H1 (cell line): Measurements from ENCODE around the gene TBCB. TPM values are rescaled to one million over a fixed set of nuclear protein-coding genes. Genes with fewer than 3 reads are reported as not detected.

Source experiments
- CTCF ChIA-PET: fragments of 300-600 bp; sonication (Branson Sonifier 250); formaldehyde crosslinking; loops from one replicate; lab custom pipeline; 2021; ENCODE audit not compliant: partially characterized antibody; lab: Charles Lee
- POLR2A ChIA-PET: fragments of 300-600 bp; sonication (Branson Sonifier 250); formaldehyde crosslinking; loops from one replicate; lab custom pipeline; 2021; ENCODE audit warnings: inconsistent platforms; ENCODE audit not compliant: partially characterized antibody; lab: Charles Lee
- DNase-seq, 2 experiments: peaks; one replicate each; pipeline versions ENCODE4 v3.0.0 to v3.0.0-alpha.2; 2010 to 2022; ENCODE audit warnings: low spot score in 2 of 2, low read depth in 1 of 2, mixed read lengths in 1 of 2
- FAIRE-seq: peaks from 2 replicates; lab custom pipeline; 2011; peaks lifted over from hg19 to GRCh38; lab: Jason Lieb, UNC
- H2AFZ ChIP-seq: 2 replicates; pipeline ENCODE4 v1.8.1; 2012; ENCODE audit warnings: low read length, inconsistent platforms
- H2AK5ac ChIP-seq: 2 replicates; pipeline ENCODE4 v1.6.1; 2013; ENCODE audit warnings: low read depth, low read length
- H2BK120ac ChIP-seq: replicated peaks from 2 replicates; pipeline ENCODE3; 2013; ENCODE audit warnings: low read depth, low read length, inconsistent platforms
- H2BK12ac ChIP-seq: 2 replicates; pipeline ENCODE4 v1.6.1; 2013; ENCODE audit warnings: low read depth, low read length
- H2BK15ac ChIP-seq: 2 replicates; pipeline ENCODE4 v1.6.1; 2013; ENCODE audit warnings: low read length
- H2BK20ac ChIP-seq: 2 replicates; pipeline ENCODE4 v1.6.1; 2013; ENCODE audit warnings: low read length
- H2BK5ac ChIP-seq: 2 replicates; pipeline ENCODE4 v1.6.1; 2013; ENCODE audit warnings: low read depth, low read length
- H3K14ac ChIP-seq: 2 replicates; pipeline ENCODE4 v1.6.1; 2013; ENCODE audit warnings: inconsistent platforms; ENCODE audit not compliant: insufficient read length
- H3K18ac ChIP-seq: 2 replicates; pipeline ENCODE4 v1.6.1; 2013; ENCODE audit warnings: low read length; ENCODE audit errors: extremely low read depth
- H3K23ac ChIP-seq: 2 replicates; pipeline ENCODE4 v1.6.1; 2013; ENCODE audit warnings: inconsistent platforms; ENCODE audit not compliant: insufficient read length
- H3K23me2 ChIP-seq: 2 replicates; pipeline ENCODE4 v1.6.1; 2013; ENCODE audit warnings: low read depth, low read length
- H3K27ac ChIP-seq: 2 replicates; pipeline ENCODE4 v1.6.1; 2011; ENCODE audit warnings: low read depth, low read length, inconsistent platforms
- H3K27me3 ChIP-seq, 4 experiments: replicated peaks in 1 of 4; 1 replicate in 1 of 4; 2 replicates in 3 of 4; pipeline versions ENCODE4 v1.6.1 to v1.8.1; 2011 to 2013; ENCODE audit warnings: low read length in 3 of 4, mild to moderate bottlenecking in 3 of 4, inconsistent platforms in 2 of 4, mixed read lengths in 2 of 4, moderate library complexity in 1 of 4; ENCODE audit not compliant: control insufficient read depth in 3 of 4, insufficient read depth in 3 of 4; ENCODE audit errors: extremely low read depth in 1 of 4
- H3K36me3 ChIP-seq, 4 experiments: 2 replicates each; pipeline versions ENCODE4 v1.6.1 to v1.8.1; 2011 to 2013; ENCODE audit warnings: mild to moderate bottlenecking in 4 of 4, low read length in 3 of 4, moderate library complexity in 2 of 4, control low read depth in 1 of 4, inconsistent platforms in 1 of 4; ENCODE audit not compliant: insufficient read depth in 4 of 4, control insufficient read depth in 2 of 4
- H3K4ac ChIP-seq: replicated peaks from 2 replicates; pipeline ENCODE3; 2013; ENCODE audit warnings: low read length, low read depth, mixed read lengths, inconsistent platforms; ENCODE audit not compliant: insufficient read length
- H3K4me1 ChIP-seq, 4 experiments: replicated peaks in 1 of 4; 1 replicate in 1 of 4; 2 replicates in 3 of 4; pipeline versions ENCODE4 v1.6.1 to v1.8.1; 2011 to 2013; ENCODE audit warnings: low read length in 3 of 4, inconsistent platforms in 2 of 4, mixed read lengths in 1 of 4; ENCODE audit not compliant: insufficient read depth in 4 of 4, control insufficient read depth in 3 of 4
- H3K4me2 ChIP-seq, 2 experiments: 2 replicates each; pipeline versions ENCODE4 v1.6.1 to v1.8.1; 2011 to 2013; ENCODE audit warnings: low read depth in 2 of 2, low read length in 2 of 2, control low read depth in 1 of 2, inconsistent platforms in 1 of 2, mild to moderate bottlenecking in 1 of 2; ENCODE audit not compliant: insufficient read depth in 1 of 2
- H3K4me3 ChIP-seq, 4 experiments: fragments of 200-600, 300-600 bp in 1 of 4; sonication (generic), shearing (Covaris generic), sonication (Bioruptor Twin) in 1 of 4; 2 replicates each; pipeline versions ENCODE4 v1.5.1 to v1.8.1; 2011 to 2016; ENCODE audit warnings: low read length in 4 of 4, low read depth in 3 of 4, control low read depth in 2 of 4, inconsistent platforms in 2 of 4, mild to moderate bottlenecking in 2 of 4, mixed read lengths in 1 of 4, moderate library complexity in 1 of 4; ENCODE audit not compliant: insufficient read depth in 2 of 4; ENCODE audit errors: extremely low read depth in 1 of 4
- H3K56ac ChIP-seq: replicated peaks from 2 replicates; pipeline ENCODE3; 2013; ENCODE audit warnings: low read depth, mild to moderate bottlenecking, mixed read lengths, low read length, inconsistent platforms; ENCODE audit not compliant: insufficient read length
- H3K79me1 ChIP-seq: 2 replicates; pipeline ENCODE4 v1.6.1; 2013; ENCODE audit warnings: low read depth, low read length, control low read depth
- H3K79me2 ChIP-seq, 2 experiments: 2 replicates each; pipeline versions ENCODE4 v1.6.1 to v1.8.1; 2012 to 2013; ENCODE audit warnings: low read length in 2 of 2, mild to moderate bottlenecking in 2 of 2, inconsistent platforms in 1 of 2; ENCODE audit not compliant: insufficient read depth in 2 of 2, control insufficient read depth in 1 of 2
- H3K9ac ChIP-seq, 4 experiments: replicated peaks in 1 of 4; 1 replicate in 1 of 4; 2 replicates in 3 of 4; pipeline versions ENCODE4 v1.6.1 to v1.8.1; 2011 to 2013; ENCODE audit warnings: low read depth in 3 of 4, low read length in 3 of 4, control low read depth in 2 of 4, mild to moderate bottlenecking in 2 of 4, moderate library complexity in 2 of 4, inconsistent platforms in 1 of 4; ENCODE audit errors: extremely low read depth in 1 of 4
- H3K9me3 ChIP-seq, 2 experiments: 2 replicates each; pipeline versions ENCODE4 v1.6.1 to v1.8.1; 2012 to 2013; ENCODE audit warnings: mild to moderate bottlenecking in 2 of 2, moderate library complexity in 2 of 2, control low read depth in 1 of 2, inconsistent platforms in 1 of 2, low read depth in 1 of 2, low read length in 1 of 2, mixed read lengths in 1 of 2; ENCODE audit not compliant: insufficient read depth in 2 of 2
- H4K20me1 ChIP-seq, 2 experiments: replicated peaks in 1 of 2; 2 replicates each; pipeline versions ENCODE3 to v1.8.1; 2011 to 2013; ENCODE audit warnings: inconsistent platforms in 2 of 2, low read length in 2 of 2, mild to moderate bottlenecking in 1 of 2; ENCODE audit not compliant: insufficient read depth in 2 of 2, control insufficient read depth in 1 of 2
- H4K5ac ChIP-seq: 2 replicates; pipeline ENCODE4 v1.6.1; 2013; ENCODE audit warnings: low read length, low read depth, mixed read lengths, inconsistent platforms; ENCODE audit not compliant: insufficient read length
- H4K8ac ChIP-seq: 2 replicates; pipeline ENCODE4 v1.8.0; 2013; ENCODE audit warnings: mild to moderate bottlenecking, moderate library complexity, low read length, inconsistent platforms; ENCODE audit not compliant: insufficient read depth; ENCODE audit errors: extremely low read depth
- H4K91ac ChIP-seq: replicated peaks from 2 replicates; pipeline ENCODE3; 2013; ENCODE audit warnings: low read length, mixed read lengths, inconsistent platforms; ENCODE audit not compliant: insufficient read length
- CHD1 ChIP-seq: IDR thresholded peaks from 2 replicates; pipeline ENCODE4 v1.6.1; 2012; ENCODE audit warnings: low read depth, low read length, improper control_type of control experiment
- CTBP2 ChIP-seq: IDR thresholded peaks from 2 replicates; pipeline ENCODE4 v1.7.0; 2011; ENCODE audit warnings: borderline replicate concordance, mild to moderate bottlenecking, moderate library complexity, mixed read lengths, low read length; ENCODE audit not compliant: insufficient read depth, insufficient read length
- EP300 ChIP-seq, 2 experiments: IDR thresholded peaks; 1 replicate in 1 of 2; 2 replicates in 1 of 2; pipeline ENCODE4 v1.6.1; 2011 to 2012; ENCODE audit warnings: low read depth in 2 of 2, low read length in 2 of 2, mild to moderate bottlenecking in 2 of 2, borderline replicate concordance in 1 of 2, inconsistent platforms in 1 of 2, moderate library complexity in 1 of 2
- MAFK ChIP-seq: IDR thresholded peaks from 2 replicates; pipeline ENCODE4 v1.6.1; 2012; ENCODE audit warnings: low read depth, mild to moderate bottlenecking, improper control_type of control experiment, low read length
- POLR2AphosphoS5 ChIP-seq: IDR thresholded peaks from 2 replicates; pipeline ENCODE4 v1.6.1; 2011; ENCODE audit warnings: low read depth, low read length
- POU5F1 ChIP-seq: IDR thresholded peaks from 2 replicates; pipeline ENCODE4 v1.6.1; 2011; ENCODE audit warnings: low read depth, mild to moderate bottlenecking, low read length, moderate library complexity
- RBBP5 ChIP-seq: IDR thresholded peaks from 2 replicates; pipeline ENCODE4 v1.7.1; 2012; ENCODE audit warnings: low read depth, mild to moderate bottlenecking, inconsistent platforms, low read length, moderate library complexity, borderline replicate concordance
- RXRA ChIP-seq: IDR thresholded peaks from 2 replicates; pipeline ENCODE4 v1.6.1; 2011; ENCODE audit warnings: low read depth, mild to moderate bottlenecking, low read length, moderate library complexity; ENCODE audit not compliant: insufficient read depth
- SIRT6 ChIP-seq: IDR thresholded peaks from one replicate; pipeline ENCODE4 v1.7.1; 2012; ENCODE audit warnings: low read length, inconsistent platforms
- SIX5 ChIP-seq: IDR thresholded peaks from 2 replicates; pipeline ENCODE4 v1.6.1; 2011; ENCODE audit warnings: mild to moderate bottlenecking, low read depth, low read length
- SP1 ChIP-seq: IDR thresholded peaks from 2 replicates; pipeline ENCODE4 v1.6.1; 2011; ENCODE audit warnings: low read depth, low read length
- WGBS, 2 experiments: shearing (Covaris generic) in 1 of 2; methylation state at CpG; one replicate each; pipeline versions ENCODE4 v1.1.6 to v1.1.7; 2013 to 2015; ENCODE audit warnings: low lambda C conversion rate in 2 of 2, mixed read lengths in 2 of 2, inconsistent platforms in 1 of 2, low coverage in 1 of 2, missing lambda C conversion rate in 1 of 2; ENCODE audit not compliant: insufficient replicate concordance in 2 of 2, insufficient coverage in 1 of 2, insufficient read length in 1 of 2; ENCODE audit errors: extremely low coverage in 1 of 2, missing lambda C conversion rate in 1 of 2; 5-methylcytosine and 5-hydroxymethylcytosine counted together
- polyA plus RNA-seq, 7 experiments: library from polyadenylated mRNA; depleted of rRNA in 3 of 7; stranded (reverse) in 5 of 7; unstranded in 2 of 7; fragments of >200 nt in 5 of 7; fragments of 200-250 nt in 2 of 7; gene quantifications; 1 replicate in 5 of 7; 2 replicates in 1 of 7; 4 replicates in 1 of 7; pipeline versions ENCODE4 v1.2.1 to v1.2.3, GENCODE V29; 2011 to 2013; ENCODE audit warnings: missing spikeins in 2 of 7, mixed read lengths in 2 of 7
- total RNA-seq: library from RNA; stranded (reverse); fragmentation: NEBNext Ultra II Directional; extraction: Animal tissue kit (Norgen Biotek cat#: 25700); gene quantifications from 2 replicates; pipeline ENCODE4 v1.2.1, GENCODE V29; 2021

Gene TBCB
- total and polyA plus RNA-seq, 2 of the 8 experiments (the other 6 are each of a cell fraction or from before 2014, with no cell fraction given): 153 to 286 TPM

- Histone ChIP-seq H2BK15ac (no peak within 1 kb of the TSS; the same call in 1 of the 2 replicates), H3K14ac (no peak within 1 kb of the TSS), H3K79me1 (peaks cover 15% of the 10 kb centered on the region), H4K20me1 (peaks cover 3 to 6% of the 10 kb centered on the region in 2 experiments), H3K4me3 (peak within 1 kb of the TSS; percentile 73 to 96 (median 82)), H2BK5ac (peak within 1 kb of the TSS; percentile 89; the same call in 1 of the 2 replicates), H3K56ac (peak within 1 kb of the TSS; percentile 24), H3K27me3 (no peaks in the 10 kb centered on the region), H3K79me2 (peaks cover 0 to 9% of the 10 kb centered on the region in 2 experiments; a peak in 1 of 4 replicates), H3K23ac (no peak within 1 kb of the TSS), H4K8ac (0 out of 2 replicates have a peak within 1 kb of the TSS, but pooled peaks have one; percentile 37), H3K18ac (peak within 1 kb of the TSS; percentile 90), H3K4ac (peak within 1 kb of the TSS; percentile 40), H4K5ac (peak within 1 kb of the TSS; percentile 79), H3K4me2 (peak within 1 kb of the TSS; percentile 76 to 94), H3K9ac (peak within 1 kb of the TSS; percentile 39 to 86 (median 56)), H3K9me3 (no peaks in the 10 kb centered on the region), H2AFZ (peak within 1 kb of the TSS; percentile 34; the same call in 1 of the 2 replicates), H2AK5ac (no peak within 1 kb of the TSS), H2BK120ac (no peak within 1 kb of the TSS), H2BK12ac (peak within 1 kb of the TSS; percentile 68; the same call in 1 of the 2 replicates), H3K23me2 (peaks cover 10% of the 10 kb centered on the region), H3K4me1 (peaks cover 8 to 23% (median 18%) of the 10 kb centered on the region in 4 experiments), H4K91ac (peak within 1 kb of the TSS; percentile 63), H3K36me3 (peaks cover 4 to 21% (median 12%) of the 10 kb centered on the region in 4 experiments; a peak in 5 of 8 replicates), H2BK20ac (no peak within 1 kb of the TSS), H3K27ac (peak within 1 kb of the TSS; percentile 76)
- DNase-seq (peak; percentile 98 to 99), FAIRE-seq (peak; percentile 81)
- ChIA-PET POLR2A (interaction anchor here (0.7 to 2.9 kb wide), 10 partner anchors 12 to 413 kb away, joined by 3 to 27 read pairs (median 4); partner anchors contain the start of genes THAP8, ZNF146, ZNF260 and ZNF565), CTCF (interaction anchor here (1.1 to 1.5 kb wide), 3 partner anchors 10 to 58 kb away, joined by 3 to 5 read pairs (median 3); no protein-coding TSS in a partner anchor)
- 1% methylated on average over 60 of the region's 60 CpGs; no CpG with 5 or more reads in 1 of the 2 experiments for WGBS, 2 experiments
- TF ChIP-seq CHD1 (no peak), EP300 (IDR thresholded peaks at IDR 0.05; ENCODE audit: borderline replicate concordance in 1 of 2, low read depth in 2 of 2, low read length in 2 of 2) (no peak), POLR2AphosphoS5 (no peak; the same call in 1 of the 2 replicates), CTBP2 (no peak), SP1 (peak; percentile 92), POU5F1 (no peak), RBBP5 (no peak; the same call in 1 of the 2 replicates), SIRT6 (no peak), RXRA (no peak), SIX5 (no peak), MAFK (no peak)
These were observed 381 bp upstream of the TBCB start, which contains the start of gene POLR2I for GRCh38 chr19:36114721-36115452. Gene POLR2I (minus strand): TSS chr19:36114875. CDS start chr19:36114856, 19 bp downstream.
